GM18511 (cell line): ENCODE measurements around the gene TMX4.
"Not testable (repeated sequence)": the region's sequence is repeated elsewhere in the genome, so short reads cannot be mapped to it uniquely, and the experiment has no call there.

Experiments used
- ATAC-seq: cut with Tn5 transposase; IDR thresholded peaks from one replicate; pipeline ENCODE4 v1.9.1; 2021; ENCODE audit warnings: mild to moderate bottlenecking, moderate library complexity; ENCODE audit not compliant: unreplicated experiment

TMX4 gene, protein sequence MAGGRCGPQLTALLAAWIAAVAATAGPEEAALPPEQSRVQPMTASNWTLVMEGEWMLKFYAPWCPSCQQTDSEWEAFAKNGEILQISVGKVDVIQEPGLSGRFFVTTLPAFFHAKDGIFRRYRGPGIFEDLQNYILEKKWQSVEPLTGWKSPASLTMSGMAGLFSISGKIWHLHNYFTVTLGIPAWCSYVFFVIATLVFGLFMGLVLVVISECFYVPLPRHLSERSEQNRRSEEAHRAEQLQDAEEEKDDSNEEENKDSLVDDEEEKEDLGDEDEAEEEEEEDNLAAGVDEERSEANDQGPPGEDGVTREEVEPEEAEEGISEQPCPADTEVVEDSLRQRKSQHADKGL

DNA sequence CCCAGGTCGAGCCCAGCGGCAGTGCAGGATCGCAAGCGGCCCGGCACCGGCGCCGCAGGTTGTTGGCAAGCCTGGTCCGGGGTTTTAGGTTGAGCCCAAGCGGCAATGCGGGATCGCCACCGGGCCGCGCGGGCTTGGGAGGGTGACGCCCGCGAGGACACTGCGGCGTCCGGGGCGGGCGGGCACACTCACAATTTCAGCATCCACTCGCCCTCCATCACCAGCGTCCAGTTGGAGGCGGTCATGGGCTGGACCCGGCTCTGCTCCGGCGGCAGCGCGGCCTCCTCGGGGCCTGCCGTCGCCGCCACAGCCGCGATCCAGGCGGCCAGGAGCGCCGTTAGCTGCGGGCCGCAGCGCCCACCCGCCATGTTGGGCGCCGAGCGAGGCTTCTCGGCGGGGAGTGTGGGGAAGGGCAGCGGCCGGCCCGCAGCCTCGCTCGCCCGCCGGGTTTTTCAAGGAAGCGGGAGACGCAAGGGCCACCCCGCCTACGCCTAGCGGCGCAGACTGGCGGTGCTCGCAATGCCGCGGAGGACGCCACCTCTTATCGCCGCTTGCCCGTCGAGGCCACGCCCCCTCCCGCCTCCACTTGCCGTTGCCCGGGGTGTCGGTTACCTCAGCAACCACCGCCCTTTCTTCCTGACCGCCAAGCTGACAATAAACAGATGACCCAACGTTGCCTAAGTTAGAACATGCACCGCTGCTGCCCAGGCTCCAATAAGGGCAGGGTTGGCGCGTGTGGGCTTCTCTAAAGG is at the start of gene TMX4:
Gene TMX4 (minus strand): TSS at position 516 of the 752 bp plus-strand sequence. CDS start 148 bp downstream, at position 368.
- peak; percentile 87 for ATAC-seq

- ATAC-seq = no peak
Observed at GRCh38 chr20:8067082-8067481, 47.5 kb upstream of the TMX4 start.

- no peak for ATAC-seq
Observed at GRCh38 chr20:8066662-8067061, 47.1 kb upstream of the TMX4 start.

DNA sequence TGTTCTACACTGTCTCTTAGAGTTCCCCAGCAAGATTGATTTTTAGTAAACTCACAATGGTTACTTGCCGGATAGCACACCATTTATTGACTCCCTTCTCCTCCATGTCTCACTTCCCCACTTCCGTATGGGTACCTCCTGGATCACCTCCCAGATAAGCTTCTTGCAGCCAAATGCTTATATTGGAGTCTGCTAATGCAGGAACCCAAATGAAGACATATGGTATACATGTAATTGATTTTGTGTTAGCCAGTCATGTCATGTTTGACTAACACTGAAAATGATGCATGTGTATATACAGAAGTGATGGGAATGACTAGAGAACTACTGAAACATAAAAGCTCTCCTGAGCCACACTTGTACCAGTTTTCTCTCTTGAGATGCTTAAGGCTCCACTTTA is 46.1 kb upstream of the TMX4 start:
- ATAC-seq = no peak

GRCh38 chr20:8062756-8063155 is 43.2 kb upstream of the TMX4 start:
- no peak for ATAC-seq

DNA sequence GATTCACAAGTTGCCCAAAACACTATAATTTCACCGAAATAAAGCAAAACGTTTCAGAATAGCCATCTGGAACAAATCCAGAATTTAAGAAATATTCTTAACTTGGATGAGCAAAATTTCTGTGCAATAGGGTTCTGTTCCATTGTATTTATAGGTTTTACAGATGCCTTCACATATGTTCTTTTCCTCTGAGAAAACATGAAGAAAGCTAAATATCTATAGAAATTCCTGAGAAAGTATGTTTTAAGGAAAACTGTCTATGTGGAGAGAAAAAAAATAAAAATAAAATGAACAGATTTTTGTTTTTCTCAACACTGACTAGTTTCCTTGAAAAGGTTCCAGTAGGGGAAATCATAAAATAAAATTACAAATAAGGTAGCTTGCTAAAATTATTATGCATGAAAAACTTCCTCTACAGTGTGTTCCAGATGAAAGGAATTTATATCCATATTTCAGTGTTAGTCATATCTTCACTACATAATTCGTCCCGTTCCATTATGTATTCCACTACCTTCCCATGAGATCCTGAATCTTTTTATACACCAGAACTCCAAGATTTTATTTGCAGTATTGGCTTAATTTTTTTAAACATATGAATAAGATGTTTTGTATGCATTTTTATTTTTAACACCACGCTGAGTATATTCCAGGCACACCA is 42.4 kb upstream of the TMX4 start:
- no peak for ATAC-seq

DNA sequence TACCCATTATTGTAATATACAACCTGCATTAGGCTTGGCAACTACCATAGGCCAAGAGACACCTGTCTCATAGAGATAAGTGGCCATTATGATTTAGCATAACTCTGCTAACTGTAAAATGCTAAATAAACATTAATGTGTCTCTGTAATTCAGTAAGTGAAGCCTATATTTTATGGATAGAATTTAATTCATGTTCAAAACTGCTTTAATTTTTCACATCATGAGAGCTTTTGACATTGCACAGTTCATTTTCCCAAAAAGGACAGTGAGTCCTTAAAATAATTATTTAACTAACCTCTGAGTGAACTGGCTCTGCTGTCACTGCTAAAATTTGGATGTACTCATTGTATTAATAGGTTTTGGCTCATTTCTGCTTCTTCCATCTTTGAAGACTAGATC is 41.4 kb upstream of the TMX4 start:
- ATAC-seq = no peak

- ATAC-seq = no peak
Observed at GRCh38 chr20:8057871-8058270, 38.3 kb upstream of the TMX4 start.

GRCh38 chr20:8055096-8055495 is 35.5 kb upstream of the TMX4 start:
- no peak for ATAC-seq

- ATAC-seq = no peak
Observed at GRCh38 chr20:8050157-8050837, 30.7 kb upstream of the TMX4 start.

GRCh38 chr20:8049310-8049709 is 29.7 kb upstream of the TMX4 start:
- no peak for ATAC-seq

GRCh38 chr20:8045946-8046345 is 26.4 kb upstream of the TMX4 start:
- ATAC-seq = no peak

GRCh38 chr20:8043687-8044282 is 24.2 kb upstream of the TMX4 start:
- peak; percentile 93 for ATAC-seq

GRCh38 chr20:8039042-8039441 is 19.5 kb upstream of the TMX4 start:
- no peak for ATAC-seq

- ATAC-seq = no peak
Observed at GRCh38 chr20:8036771-8037170, 17.2 kb upstream of the TMX4 start.

GRCh38 chr20:8033151-8033841 is 13.7 kb upstream of the TMX4 start:
- no peak for ATAC-seq

GRCh38 chr20:8032499-8032898 is 12.9 kb upstream of the TMX4 start:
- no peak for ATAC-seq

- not testable (repeated sequence) for ATAC-seq
Observed at GRCh38 chr20:8031539-8031938, 12.0 kb upstream of the TMX4 start.

DNA sequence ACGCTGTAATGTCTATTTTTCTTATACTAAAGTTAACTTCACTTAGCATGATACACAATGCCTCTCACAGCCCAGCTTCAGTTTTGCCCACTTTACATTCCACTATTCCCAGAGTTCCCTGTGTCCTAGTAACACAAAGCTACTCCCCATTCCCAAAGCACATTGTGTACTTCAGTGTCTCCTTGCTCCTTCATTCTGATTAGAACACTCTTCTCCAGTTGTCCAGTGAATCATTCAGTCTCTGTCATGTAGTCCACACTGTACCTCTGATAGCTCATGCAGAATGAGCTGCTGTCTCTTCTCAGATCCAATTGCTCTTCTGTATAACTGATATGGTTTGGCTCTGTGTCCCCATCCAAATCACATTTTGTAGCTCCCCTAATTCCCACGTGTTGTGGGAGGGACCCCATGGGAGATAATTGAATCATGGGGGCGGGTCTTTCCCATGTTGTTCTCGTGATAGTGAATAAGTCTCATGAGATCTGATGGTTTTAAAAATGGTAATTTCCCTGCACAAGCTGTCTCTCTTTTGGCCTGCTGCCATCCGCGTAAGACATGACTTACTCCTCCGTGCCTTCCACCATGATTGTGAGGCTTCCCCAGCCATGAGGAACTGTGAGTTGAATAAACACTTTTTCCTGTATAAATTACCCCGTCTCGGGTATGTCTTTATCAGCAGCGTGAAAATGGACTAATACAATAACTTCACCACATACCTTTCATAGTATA is 2.1 kb upstream of the TMX4 start:
- ATAC-seq = no peak
